Mucosa of descending colon (tissue), 3 donors: ENCODE data around the gene ZBTB20. TPM values are rescaled to one million over a fixed set of nuclear protein-coding genes. Genes with fewer than 3 reads are reported as not detected.

Experiments
- ATAC-seq: fragments of 200-7000 bp; cut with Tn5 transposase; one replicate; pipeline ENCODE4 v1.9.1; 2020; ENCODE audit warnings: mild to moderate bottlenecking, moderate library complexity
- DNase-seq, 3 donors: peaks; one replicate each; pipeline ENCODE4 v3.0.0-alpha.2; 2020
- H3K36me3 ChIP-seq: fragments of 200-600 bp; one replicate; pipeline ENCODE4 v1.8.0; 2021; ENCODE audit warnings: low read depth, mild to moderate bottlenecking
- H3K4me1 ChIP-seq: fragments of 200-600 bp; one replicate; pipeline ENCODE4 v1.8.0; 2021; ENCODE audit warnings: low read depth, mild to moderate bottlenecking
- H3K4me3 ChIP-seq: fragments of 200-600 bp; one replicate; pipeline ENCODE4 v1.8.0; 2021; ENCODE audit warnings: mild to moderate bottlenecking
- H3K9me3 ChIP-seq: fragments of 200-600 bp; one replicate; pipeline ENCODE4 v1.8.0; 2021; ENCODE audit warnings: mild to moderate bottlenecking
- intact Hi-C, 2 donors: fragments of 100-400 bp; cut with DNase I in 1 of 2; cut with micrococcal nuclease in 1 of 2; formaldehyde crosslinking; loops; one replicate each; pipeline versions ENCODE4 v1.11.0 to v1.11.1; 2022; cut with DNase I, micrococcal nuclease
- total RNA-seq, 3 donors: library from RNA; stranded (reverse); fragmentation: NEBNext Ultra II Directional in 2 of 3; extraction: Animal tissue kit (Norgen Biotek cat#: 25700) in 2 of 3; gene quantifications; one replicate each; pipeline versions ENCODE4 v1.2.1 to v1.2.4, GENCODE V29; 2021 to 2023
- TF ChIP-seq, protein P1 (sequence below): fragments of 200-600 bp; IDR thresholded peaks from one replicate; pipeline ENCODE4 v1.8.0; 2022; ENCODE audit warnings: antibody characterized with exemption, mild to moderate bottlenecking
- donor health status: DM: no; HTN: no; CAD: no; lungs with moderate emphysema.
- donor health status: DM: no; HTN: no; CAD: no.
- donor health status: DM: no; HTN: yes; CAD: no.

ZBTB20 gene
- total RNA-seq, 3 donors from 2014 or later, result 30.6 to 85.6 (median 37.3) TPM

DNA sequence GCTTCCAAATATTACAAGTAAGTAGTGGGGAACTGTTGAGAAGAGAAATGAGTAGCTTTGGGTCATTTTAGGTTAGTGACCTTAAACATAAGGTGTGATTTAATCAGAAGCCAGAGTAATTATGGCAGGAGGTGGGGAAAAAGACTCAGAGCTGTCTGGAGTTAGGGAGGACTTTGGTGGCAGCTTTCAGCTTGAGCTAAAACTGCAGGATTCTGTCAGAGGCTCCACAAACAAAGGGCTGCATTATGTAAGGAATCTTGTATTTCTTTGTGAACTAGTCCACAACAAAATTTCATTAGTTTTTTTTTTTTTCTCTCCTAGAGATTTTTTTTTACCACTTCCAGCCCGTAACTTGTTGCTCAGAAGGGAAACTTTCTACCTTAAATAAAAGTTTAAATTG lies 507.9 kb downstream of the ZBTB20 start:
- H3K4me1 ChIP-seq, result no peaks in the 10 kb centered on the region
- TF ChIP-seq, protein P1, sequence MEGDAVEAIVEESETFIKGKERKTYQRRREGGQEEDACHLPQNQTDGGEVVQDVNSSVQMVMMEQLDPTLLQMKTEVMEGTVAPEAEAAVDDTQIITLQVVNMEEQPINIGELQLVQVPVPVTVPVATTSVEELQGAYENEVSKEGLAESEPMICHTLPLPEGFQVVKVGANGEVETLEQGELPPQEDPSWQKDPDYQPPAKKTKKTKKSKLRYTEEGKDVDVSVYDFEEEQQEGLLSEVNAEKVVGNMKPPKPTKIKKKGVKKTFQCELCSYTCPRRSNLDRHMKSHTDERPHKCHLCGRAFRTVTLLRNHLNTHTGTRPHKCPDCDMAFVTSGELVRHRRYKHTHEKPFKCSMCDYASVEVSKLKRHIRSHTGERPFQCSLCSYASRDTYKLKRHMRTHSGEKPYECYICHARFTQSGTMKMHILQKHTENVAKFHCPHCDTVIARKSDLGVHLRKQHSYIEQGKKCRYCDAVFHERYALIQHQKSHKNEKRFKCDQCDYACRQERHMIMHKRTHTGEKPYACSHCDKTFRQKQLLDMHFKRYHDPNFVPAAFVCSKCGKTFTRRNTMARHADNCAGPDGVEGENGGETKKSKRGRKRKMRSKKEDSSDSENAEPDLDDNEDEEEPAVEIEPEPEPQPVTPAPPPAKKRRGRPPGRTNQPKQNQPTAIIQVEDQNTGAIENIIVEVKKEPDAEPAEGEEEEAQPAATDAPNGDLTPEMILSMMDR, result no peak
- H3K4me3 ChIP-seq, result no peak overlapping the region
- intact Hi-C loops, result no loop called here
- ATAC-seq (no peak), DNase-seq (no peak)
- H3K9me3 ChIP-seq, result peaks cover 4% of the 10 kb centered on the region
- H3K36me3 ChIP-seq, result no peaks in the 10 kb centered on the region

DNA sequence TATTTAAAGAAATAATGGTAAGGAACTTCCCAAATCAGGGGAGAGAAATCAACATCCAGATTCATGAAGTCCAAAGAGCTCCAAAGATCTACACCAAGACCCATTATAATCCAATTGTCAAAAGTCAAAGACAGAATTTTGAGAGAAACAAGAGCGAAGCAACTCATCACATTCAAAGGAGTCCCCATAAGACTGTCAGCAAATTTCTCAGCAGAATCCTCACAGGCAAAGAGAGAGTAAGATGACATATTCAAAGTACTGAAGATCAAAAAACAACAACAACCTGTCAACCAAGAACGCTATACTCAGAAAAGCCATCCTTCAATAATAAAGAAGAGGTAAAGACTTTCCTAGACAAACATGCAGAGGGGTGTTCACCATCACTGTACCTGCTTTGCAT lies 511.2 kb downstream of the ZBTB20 start:
- DNase-seq (no peak), ATAC-seq (no peak)
- TF ChIP-seq, protein P1, result no peak
- H3K4me1 ChIP-seq, result no peaks in the 10 kb centered on the region
- H3K9me3 ChIP-seq, result peaks cover 4% of the 10 kb centered on the region
- H3K36me3 ChIP-seq, result no peaks in the 10 kb centered on the region
- no peak overlapping the region for H3K4me3 ChIP-seq
- intact Hi-C loops, result no loop called here

DNA sequence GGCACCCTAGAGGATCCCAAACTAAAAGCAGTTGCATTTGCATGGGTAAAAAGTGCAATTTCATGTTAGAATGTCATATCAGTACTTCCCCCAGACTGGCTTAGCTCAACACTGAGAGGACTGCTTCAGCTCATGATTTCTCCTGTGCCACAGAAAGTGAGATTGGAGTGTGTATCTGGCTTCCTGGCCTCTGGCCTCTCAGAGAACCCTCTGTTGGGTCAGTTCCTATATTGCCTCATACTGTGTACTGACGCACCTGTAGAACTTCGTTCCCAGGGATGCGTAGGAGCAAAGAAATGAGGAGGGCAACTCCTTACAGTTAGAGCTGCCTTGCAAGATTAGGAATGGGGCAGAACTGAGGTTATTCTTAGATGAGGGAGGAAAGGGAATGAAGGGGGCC lies 512.5 kb downstream of the ZBTB20 start:
- no peak for DNase-seq

DNA sequence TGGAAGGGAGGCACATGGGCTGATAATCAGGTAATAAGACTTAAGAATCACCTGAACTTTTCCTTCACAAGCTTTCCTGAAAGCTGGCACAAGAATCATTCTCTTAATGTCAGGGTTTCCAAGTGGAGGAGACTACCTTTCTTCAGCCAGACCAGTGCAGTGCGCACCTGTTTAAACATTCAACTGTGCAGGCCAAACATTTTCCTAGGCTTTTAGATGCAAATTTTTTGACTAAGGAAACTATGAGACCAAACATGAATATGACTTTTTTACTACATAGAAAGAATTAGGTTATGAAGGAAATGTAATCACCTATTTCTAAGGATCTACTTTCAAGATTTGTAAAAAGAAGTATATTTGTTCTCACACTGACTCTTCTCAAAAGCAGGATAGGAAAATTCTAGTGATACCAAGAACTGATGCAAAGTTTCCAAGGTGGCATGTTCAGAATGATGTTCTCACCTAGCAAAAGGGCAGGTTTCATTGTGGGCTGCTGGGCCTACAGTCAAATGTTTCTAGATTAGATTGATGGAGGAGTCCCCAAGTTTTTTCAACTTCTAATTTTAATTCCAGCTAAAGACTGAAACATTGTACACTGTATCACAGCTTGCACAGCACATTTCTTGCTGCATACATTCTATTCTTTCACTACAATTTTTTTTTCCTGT lies 514.2 kb downstream of the ZBTB20 start:
- TF ChIP-seq, protein P1, result no peak
- Histone ChIP-seq H3K36me3 (no peaks in the 10 kb centered on the region), H3K4me3 (no peak overlapping the region), H3K9me3 (peaks cover 4% of the 10 kb centered on the region), H3K4me1 (no peaks in the 10 kb centered on the region)
- intact Hi-C loops, result no loop called here
- no peak for DNase-seq
- no peak for ATAC-seq

More for the DNA sequence above, 512.5 kb downstream of the ZBTB20 start:
- intact Hi-C loops, result no loop called here
- Histone ChIP-seq H3K4me3 (no peak overlapping the region), H3K36me3 (no peaks in the 10 kb centered on the region), H3K4me1 (no peaks in the 10 kb centered on the region), H3K9me3 (peaks cover 4% of the 10 kb centered on the region)
- TF ChIP-seq, protein P1, result no peak
- no peak for ATAC-seq

DNA sequence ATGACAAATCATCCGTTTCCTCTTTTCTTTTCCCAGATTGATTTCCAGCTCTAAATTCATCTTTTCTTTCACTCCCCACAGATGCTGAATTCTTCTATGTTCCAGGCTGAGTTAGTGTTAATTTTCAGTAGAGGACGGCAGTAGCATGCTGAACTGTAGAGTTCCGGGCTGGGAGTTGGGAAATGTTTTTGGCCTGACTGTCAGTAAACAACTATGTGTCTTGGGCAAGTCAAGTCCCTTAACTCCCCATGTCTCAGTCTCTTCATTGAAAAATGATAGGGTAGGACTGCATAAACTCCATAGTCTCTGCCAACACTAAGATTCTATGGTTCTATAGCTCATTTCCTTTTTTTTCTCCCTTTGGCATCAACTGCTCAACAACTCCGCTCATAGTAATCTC lies 519.3 kb downstream of the ZBTB20 start:
- Histone ChIP-seq H3K4me3 (no peak overlapping the region), H3K4me1 (peaks cover 4% of the 10 kb centered on the region), H3K9me3 (no peaks in the 10 kb centered on the region), H3K36me3 (no peaks in the 10 kb centered on the region)
- DNase-seq (no peak), ATAC-seq (peak; percentile 13)
- TF ChIP-seq, protein P1, result no peak
- intact Hi-C loops, result no loop called here

DNA sequence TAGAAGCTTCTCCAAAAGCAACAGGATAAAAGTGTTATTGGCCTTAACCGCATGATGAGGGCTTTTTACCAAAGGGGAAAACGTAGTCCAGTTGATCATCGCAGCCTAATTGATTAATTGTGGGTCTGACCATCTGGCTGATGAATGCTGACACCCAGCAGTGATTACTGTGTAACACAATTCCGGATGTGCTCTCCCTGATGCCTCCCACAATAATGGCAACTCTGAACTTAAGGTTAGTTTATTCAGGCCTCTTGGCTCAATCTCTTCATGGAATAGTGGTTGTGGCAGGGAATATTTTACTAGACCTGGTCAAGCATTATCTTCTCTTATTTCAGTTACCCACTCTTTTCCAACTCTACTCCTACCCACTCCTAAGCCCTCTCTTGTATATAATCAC lies 520.3 kb downstream of the ZBTB20 start:
- Histone ChIP-seq H3K9me3 (no peaks in the 10 kb centered on the region), H3K4me1 (peaks cover 4% of the 10 kb centered on the region), H3K4me3 (no peak overlapping the region), H3K36me3 (no peaks in the 10 kb centered on the region)
- TF ChIP-seq, protein P1, result no peak
- intact Hi-C loops, result no loop called here
- ATAC-seq, result no peak
- no peak for DNase-seq
